Right lobe of liver (tissue), 6 donors: Measurements from ENCODE around the gene RCAN2. TPM values are rescaled to one million over a fixed set of nuclear protein-coding genes. Genes with fewer than 3 reads are reported as not detected.
A peak's percentile ranks its signal among the peaks of the same experiment; 100 is the strongest.
"Not testable (repeated sequence)": the region's sequence is repeated elsewhere in the genome, so short reads cannot be mapped to it uniquely, and the experiment has no call there.

Source experiments
- ATAC-seq, 4 donors: fragments of 200-7000 bp; cut with Tn5 transposase; one replicate each; pipeline ENCODE4 v1.9.1; 2020; ENCODE audit warnings: mild to moderate bottlenecking in 4 of 4, moderate library complexity in 4 of 4
- DNase-seq, 3 donors: peaks; one replicate each; pipeline ENCODE4 v3.0.0-alpha.2; 2020
- H3K27ac ChIP-seq, 3 donors: fragments of 200-600 bp; one replicate each; pipeline ENCODE4 v1.8.0; 2022
- H3K27me3 ChIP-seq, 2 donors: fragments of 200-600 bp; one replicate each; pipeline ENCODE4 v1.8.0; 2022
- H3K36me3 ChIP-seq, 4 donors: fragments of 200-600 bp; sonication (generic) in 1 of 4; one replicate each; pipeline versions ENCODE4 v1.5.1 to v1.8.0; 2017 to 2022; ENCODE audit warnings: control low read depth in 1 of 4
- H3K4me1 ChIP-seq, 4 donors: fragments of 200-600 bp; sonication (generic) in 1 of 4; one replicate each; pipeline versions ENCODE4 v1.5.1 to v1.8.0; 2017 to 2022; ENCODE audit warnings: control low read depth in 1 of 4
- H3K4me3 ChIP-seq, 3 donors: fragments of 200-600 bp; one replicate each; pipeline ENCODE4 v1.8.0; 2022
- H3K9me3 ChIP-seq, 4 donors: fragments of 200-600 bp; sonication (generic) in 1 of 4; one replicate each; pipeline versions ENCODE4 v1.5.1 to v1.8.0; 2017 to 2022; ENCODE audit warnings: control low read depth in 1 of 4
- POLR2A ChIP-seq: fragments of 450-650 bp; IDR thresholded peaks from one replicate; pipeline ENCODE4 v1.6.1; 2017; ENCODE audit warnings: antibody characterized with exemption, mild to moderate bottlenecking
- whole genome bisulfite sequencing: methylation state at CpG from one replicate; pipeline ENCODE4 v1.1.6; 2018; ENCODE audit warnings: low coverage, low lambda C conversion rate; ENCODE audit not compliant: insufficient coverage; ENCODE audit errors: missing lambda C conversion rate; 5-methylcytosine and 5-hydroxymethylcytosine counted together
- intact Hi-C, 2 donors: fragments of 100-400 bp; cut with DNase I; formaldehyde crosslinking; loops; one replicate each; pipeline versions ENCODE4 v1.11.2 to v1.14.1; 2022
- total RNA-seq, 6 experiments: library from RNA; depleted of rRNA in 2 of 6; stranded (reverse); fragments of >200 nt in 2 of 6; fragmentation: NEBNext Ultra II Directional in 3 of 6; extraction: Animal tissue kit (Norgen Biotek cat#: 25700) in 3 of 6; gene quantifications; one replicate each; pipeline versions ENCODE4 v1.1.0 to v1.2.4, GENCODE V29; 2016 to 2023
- TF ChIP-seq, protein P1 (sequence below), 4 donors: fragments of 200-600 bp in 3 of 4; fragments of 450-650 bp in 1 of 4; IDR thresholded peaks; one replicate each; pipeline versions ENCODE4 v1.5.1 to v1.8.0; 2016 to 2022; ENCODE audit warnings: antibody characterized with exemption in 4 of 4, mild to moderate bottlenecking in 2 of 4
- donor health status: DM: no; HTN: yes; CAD: no.
- donor health status: DM: no; HTN: no; CAD: no.
- donor health status: DM: no; HTN: no; CAD: no.
- donor health status: DM: no; HTN: yes; CAD: no.
- donor health status: DM: no; HTN: yes; CAD: no.

The RCAN2 gene
- total RNA-seq, 6 experiments from 2014 or later = 0.77 to 4.5 (median 1.9) TPM

DNA sequence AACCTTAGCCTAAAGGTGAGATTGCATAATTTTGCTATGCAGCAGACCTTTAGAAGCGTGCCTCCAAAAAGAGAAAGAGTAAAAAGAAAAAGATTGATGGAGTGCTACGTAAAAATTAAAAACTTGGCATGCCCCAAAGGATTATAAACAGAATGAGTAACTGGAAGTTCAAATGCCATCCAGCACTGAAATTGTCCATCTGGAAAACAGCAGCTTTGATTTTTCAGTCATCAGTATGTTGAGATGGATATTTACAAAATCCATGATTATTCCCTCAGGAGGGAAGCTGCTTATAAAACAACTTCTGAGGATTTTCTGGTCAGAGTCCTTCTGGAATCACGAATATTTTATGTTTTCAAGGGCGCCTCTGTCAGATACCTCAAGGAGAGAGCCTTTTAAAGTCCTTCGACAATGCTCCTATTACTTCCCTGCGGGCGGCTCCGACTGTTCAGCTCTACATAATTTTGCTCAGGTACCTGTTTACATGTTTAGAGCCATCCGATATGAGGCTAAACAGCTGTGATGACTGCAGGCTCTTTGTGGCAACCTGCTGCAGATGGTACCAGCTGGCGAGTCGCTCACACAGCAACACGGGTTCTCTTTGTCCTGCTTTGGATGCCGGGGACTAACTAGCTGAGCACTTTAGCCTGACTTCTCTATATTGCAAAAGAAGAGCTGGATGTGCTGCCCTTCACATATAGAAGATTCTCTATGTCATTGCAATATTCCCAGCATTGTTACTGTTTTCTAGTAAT lies 83.3 kb downstream of the RCAN2 start:
- WGBS = 82% methylated on average over 11 of the region's 13 CpGs
- no peak for TF ChIP-seq POLR2A
- TF ChIP-seq, protein P1, sequence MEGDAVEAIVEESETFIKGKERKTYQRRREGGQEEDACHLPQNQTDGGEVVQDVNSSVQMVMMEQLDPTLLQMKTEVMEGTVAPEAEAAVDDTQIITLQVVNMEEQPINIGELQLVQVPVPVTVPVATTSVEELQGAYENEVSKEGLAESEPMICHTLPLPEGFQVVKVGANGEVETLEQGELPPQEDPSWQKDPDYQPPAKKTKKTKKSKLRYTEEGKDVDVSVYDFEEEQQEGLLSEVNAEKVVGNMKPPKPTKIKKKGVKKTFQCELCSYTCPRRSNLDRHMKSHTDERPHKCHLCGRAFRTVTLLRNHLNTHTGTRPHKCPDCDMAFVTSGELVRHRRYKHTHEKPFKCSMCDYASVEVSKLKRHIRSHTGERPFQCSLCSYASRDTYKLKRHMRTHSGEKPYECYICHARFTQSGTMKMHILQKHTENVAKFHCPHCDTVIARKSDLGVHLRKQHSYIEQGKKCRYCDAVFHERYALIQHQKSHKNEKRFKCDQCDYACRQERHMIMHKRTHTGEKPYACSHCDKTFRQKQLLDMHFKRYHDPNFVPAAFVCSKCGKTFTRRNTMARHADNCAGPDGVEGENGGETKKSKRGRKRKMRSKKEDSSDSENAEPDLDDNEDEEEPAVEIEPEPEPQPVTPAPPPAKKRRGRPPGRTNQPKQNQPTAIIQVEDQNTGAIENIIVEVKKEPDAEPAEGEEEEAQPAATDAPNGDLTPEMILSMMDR (IDR thresholded peaks at IDR 0.05) = no peak
- DNase-seq = no peak
- no peaks in the 10 kb centered on the region for H3K27me3 ChIP-seq
- H3K27ac ChIP-seq = no peak overlapping the region
- H3K4me3 ChIP-seq = no peak overlapping the region
- no peaks in the 10 kb centered on the region for H3K36me3 ChIP-seq
- ATAC-seq = no peak
- H3K9me3 ChIP-seq = no peaks in the 10 kb centered on the region
- intact Hi-C loops = no loop called here
- H3K4me1 ChIP-seq = no peaks in the 10 kb centered on the region

DNA sequence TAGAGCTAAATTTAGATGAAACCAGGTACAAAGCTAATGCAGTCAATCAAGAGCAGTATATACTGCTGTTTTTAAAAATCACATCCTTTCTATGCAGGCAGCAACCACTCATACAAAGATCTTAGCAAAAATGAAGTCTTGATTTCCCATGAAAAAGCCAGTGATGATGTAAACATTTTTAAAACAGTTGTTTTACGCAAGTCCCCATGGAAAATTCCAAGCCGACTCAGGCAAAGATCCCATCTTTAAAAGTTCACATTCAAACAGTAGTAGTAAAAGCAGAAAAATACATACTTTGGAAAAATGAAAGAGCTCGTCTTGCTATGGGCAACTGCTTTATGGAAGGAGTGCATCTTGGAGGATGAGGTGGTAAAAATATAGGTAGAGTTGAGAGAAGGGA lies 84.0 kb downstream of the RCAN2 start:
- TF ChIP-seq, protein P1 (IDR thresholded peaks at IDR 0.05) = no peak
- TF ChIP-seq POLR2A = no peak
- Histone ChIP-seq H3K4me1 (no peaks in the 10 kb centered on the region), H3K27ac (no peak overlapping the region), H3K27me3 (no peaks in the 10 kb centered on the region), H3K36me3 (no peaks in the 10 kb centered on the region), H3K9me3 (no peaks in the 10 kb centered on the region), H3K4me3 (no peak overlapping the region)
- WGBS = 88% methylated on average over 3 of the region's 3 CpGs
- no peak for ATAC-seq
- DNase-seq = no peak
- intact Hi-C loops = no loop called here

DNA sequence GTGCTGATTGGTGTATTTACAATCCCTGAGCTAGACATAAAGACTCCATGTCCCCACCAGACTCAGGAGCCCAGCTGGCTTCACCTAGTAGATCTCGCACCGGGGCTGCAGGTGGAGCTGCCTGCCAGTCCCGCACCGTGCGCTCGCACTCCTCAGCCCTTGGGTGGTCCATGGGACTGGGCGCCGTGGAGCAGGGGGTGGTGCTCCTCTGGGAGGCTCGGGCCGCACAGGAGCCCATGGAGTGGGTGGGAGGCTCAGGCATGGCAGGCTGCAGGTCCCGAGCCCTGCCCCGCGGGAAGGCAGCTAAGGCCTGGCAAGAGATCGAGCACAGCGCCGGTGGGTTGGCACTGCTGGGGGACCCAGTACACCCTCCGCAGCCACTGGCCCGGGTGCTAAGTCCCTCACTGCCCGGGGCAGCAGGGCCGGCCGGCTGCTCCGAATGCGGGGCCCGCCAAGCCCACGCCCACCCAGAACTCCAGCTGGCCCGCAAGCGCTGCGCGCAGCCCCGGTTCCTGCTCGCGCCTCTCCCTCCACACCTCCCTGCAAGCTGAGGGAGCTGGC lies 85.5 kb downstream of the RCAN2 start:
- H3K27me3 ChIP-seq, H3K27ac ChIP-seq, ATAC-seq, H3K9me3 ChIP-seq, DNase-seq, H3K4me1 ChIP-seq, H3K36me3 ChIP-seq, intact Hi-C loops, H3K4me3 ChIP-seq: not testable (repeated sequence)
- no CpG with 5 or more reads among the region's 32 CpGs for WGBS

DNA sequence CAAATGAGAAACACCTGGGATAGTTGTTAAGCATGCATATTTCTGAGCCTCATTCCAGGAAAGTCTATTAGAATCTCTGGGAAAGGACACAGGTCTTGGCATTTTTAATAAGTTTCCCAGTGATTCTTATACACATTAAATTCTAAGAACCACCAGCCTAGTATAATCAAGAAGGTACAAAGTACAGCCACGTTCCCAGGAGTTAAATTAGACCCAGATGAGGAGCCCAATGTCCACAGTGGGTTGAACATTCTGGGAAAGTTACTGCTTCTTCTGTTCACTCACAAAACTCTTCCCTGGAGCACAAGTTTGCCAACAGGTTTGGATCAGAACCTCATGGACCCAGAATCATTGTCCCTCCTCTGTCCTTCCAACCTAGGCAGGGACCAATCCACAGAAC lies 90.4 kb downstream of the RCAN2 start:
- no peaks in the 10 kb centered on the region for H3K9me3 ChIP-seq
- TF ChIP-seq, protein P1 (IDR thresholded peaks at IDR 0.05) = no peak
- TF ChIP-seq POLR2A = no peak
- H3K36me3 ChIP-seq = no peaks in the 10 kb centered on the region
- no peak overlapping the region for H3K4me3 ChIP-seq
- 50% methylated on average over 1 of the region's 1 CpG for WGBS
- ATAC-seq = no peak
- intact Hi-C loops = no loop called here
- no peaks in the 10 kb centered on the region for H3K27me3 ChIP-seq
- DNase-seq = no peak
- H3K4me1 ChIP-seq = peaks cover 0 to 5% (median 2%) of the 10 kb centered on the region in 4 donors
- no peak overlapping the region for H3K27ac ChIP-seq

DNA sequence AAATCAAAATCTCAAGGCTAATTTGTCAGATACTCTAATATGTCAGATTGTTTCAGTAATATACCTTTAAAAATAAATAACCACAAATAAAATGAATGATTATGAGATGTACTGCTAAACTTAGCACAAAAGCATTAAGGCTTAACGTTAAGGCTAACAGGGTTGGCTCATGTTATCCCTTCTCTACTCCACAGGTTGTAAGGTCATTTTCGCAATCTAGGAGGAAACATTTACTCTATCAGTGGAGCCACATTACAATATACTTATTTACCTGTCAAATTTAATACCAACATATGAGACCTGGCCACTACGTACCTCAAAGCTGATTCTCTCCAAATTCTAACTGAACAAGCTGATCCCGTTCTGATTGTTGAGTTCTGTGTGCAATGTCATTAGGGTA lies 95.7 kb downstream of the RCAN2 start:
- intact Hi-C loops = no loop called here
- TF ChIP-seq POLR2A = no peak
- TF ChIP-seq, protein P1 (IDR thresholded peaks at IDR 0.05) = no peak
- peak overlapping the region in 1 of 3 donors; percentile 27 for H3K27ac ChIP-seq
- no peaks in the 10 kb centered on the region for H3K27me3 ChIP-seq
- H3K4me3 ChIP-seq = no peak overlapping the region
- H3K36me3 ChIP-seq = no peaks in the 10 kb centered on the region
- ATAC-seq = peak; percentile 53 to 63 (median 57)
- no peaks in the 10 kb centered on the region for H3K9me3 ChIP-seq
- 26% methylated on average over 4 of the region's 4 CpGs for WGBS
- peaks cover 0 to 47% (median 23%) of the 10 kb centered on the region in 4 donors for H3K4me1 ChIP-seq
- DNase-seq = no peak
